GM18858 (cell line): ENCODE results near the gene SLC25A47.
"Not testable (repeated sequence)": the region's sequence is repeated elsewhere in the genome, so short reads cannot be mapped to it uniquely, and the experiment has no call there.

Source experiments
- ATAC-seq: cut with Tn5 transposase; IDR thresholded peaks from one replicate; pipeline ENCODE4 v1.9.1; 2021; ENCODE audit not compliant: unreplicated experiment

Gene SLC25A47

GRCh38 chr14:100304825-100305323 lies 18.3 kb upstream of the SLC25A47 start:
- ATAC-seq: no peak

DNA sequence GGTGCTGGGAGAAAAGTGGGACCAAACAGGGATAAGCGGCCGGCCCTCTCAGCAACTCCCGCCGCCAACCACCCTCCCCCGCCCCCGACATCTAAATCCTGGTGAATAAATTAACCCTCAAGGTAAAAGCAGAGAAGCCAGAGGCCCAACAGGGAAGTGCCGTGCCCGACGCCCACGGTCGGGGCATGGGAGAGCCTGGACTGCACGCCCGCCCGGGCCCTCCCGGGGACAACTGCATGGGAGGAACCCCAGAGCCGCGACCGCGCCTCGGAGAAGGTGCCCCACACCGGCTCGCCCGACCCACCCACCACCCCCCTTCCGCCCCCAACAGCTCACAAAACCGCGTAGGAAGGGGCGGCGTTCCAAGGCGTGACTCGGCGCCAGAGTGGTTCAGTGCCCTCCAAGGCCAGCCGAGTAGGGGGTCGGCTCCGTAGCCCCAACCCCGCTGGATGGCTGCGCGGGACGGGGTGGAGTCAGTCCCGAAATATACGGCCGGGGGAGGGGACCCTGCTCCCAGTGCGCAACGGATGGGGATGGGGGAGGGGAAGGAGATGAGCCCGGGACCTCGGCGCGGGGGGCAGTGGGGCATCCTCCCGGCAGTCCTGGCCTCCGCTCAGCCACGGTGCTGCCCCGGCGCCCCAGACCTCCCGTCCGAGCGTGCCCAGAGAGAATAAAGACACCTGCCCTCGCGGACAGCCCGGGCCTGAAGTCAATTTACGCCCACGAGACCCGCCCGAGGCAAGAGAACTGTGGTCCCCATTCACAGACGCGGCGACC lies 17.6 kb upstream of the SLC25A47 start:
- ATAC-seq: no peak

DNA sequence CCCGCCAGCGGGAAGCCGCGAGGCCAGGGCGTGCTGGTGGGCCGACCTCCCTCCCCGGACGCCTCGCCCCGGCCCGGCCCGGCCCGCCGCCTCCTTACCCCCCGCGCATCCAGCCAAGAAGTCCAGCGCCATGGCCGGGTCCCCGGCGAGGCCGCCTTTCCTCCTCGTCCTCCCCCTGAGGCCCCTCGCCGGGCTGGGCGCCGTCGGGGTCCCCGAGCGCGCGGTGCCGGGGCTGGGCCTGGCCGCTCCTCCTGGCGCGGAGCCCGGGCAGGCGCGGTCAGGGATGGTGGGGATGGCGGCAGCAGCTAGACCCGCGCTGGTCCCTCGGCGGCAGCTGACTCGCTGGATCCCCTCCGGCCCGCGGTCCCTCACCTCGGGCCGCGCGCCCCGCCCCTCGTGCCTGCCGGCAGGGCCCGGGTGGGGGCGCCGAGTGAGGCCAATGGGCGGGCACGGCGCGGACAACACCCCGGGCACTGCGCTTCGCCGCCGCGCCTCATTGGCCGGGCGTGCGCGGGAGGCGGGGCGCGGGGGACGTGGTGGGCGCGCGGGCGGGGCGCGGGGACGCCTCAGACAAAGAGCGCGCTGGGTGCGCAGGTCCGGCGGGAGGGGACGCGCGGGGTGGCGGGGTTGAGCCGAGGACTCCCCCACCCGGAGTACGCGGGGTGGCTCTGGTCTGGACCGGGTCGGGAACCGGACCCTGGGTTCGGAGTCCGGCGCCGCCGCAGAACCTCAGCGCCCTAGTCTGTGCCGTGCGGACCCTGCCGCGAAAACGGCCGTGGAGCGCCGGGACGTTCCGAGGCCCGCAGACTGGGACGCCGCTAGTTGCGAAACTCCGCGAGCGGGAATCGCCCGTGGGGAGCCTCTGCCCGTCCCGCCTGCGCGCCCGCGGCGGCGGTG lies 16.8 kb upstream of the SLC25A47 start, which contains the start of gene SLC25A29:
Gene SLC25A29, minus strand, starts transcription at position 344 of the 897 bp plus-strand sequence. Its CDS starts 212 bp downstream, at position 132.
- peak; percentile 78 for ATAC-seq

DNA sequence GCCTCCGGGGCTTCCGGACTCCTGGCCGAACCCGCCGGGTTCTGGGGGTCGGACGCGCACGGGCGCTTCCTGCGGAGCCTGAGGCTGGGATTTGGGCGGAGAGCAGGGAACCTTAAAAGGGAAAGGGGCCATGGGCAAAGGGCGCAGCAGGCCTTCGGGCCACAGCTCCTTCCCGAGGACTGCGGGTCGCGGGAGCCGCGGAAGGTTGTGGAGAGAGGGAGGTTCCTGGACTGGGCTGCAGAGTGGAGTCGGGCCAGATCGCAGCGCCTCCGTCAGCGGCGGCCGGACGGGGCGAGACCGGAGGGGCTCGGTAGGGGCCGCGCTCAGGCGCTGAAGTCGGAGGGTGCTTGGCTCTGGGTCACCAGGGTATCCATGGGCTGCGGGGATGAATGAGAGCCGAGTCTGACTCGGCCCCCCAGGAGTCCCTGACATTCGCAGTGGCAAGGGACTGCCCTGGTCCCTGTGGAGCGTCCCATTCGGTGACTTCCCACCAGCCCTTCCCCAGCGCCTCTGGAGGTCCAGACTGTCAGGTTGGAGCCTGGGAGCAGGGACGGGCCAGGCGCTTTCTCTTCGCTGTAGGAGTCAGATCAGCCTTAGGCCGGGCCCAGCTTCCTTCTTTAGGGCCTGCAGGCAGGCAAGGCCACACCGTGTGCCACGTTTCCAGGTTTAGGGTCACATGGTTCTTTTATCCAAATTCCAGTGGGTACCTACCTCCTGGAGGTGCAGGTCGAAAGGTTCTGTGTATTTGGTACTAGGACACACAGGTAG lies 16.0 kb upstream of the SLC25A47 start:
- ATAC-seq: peak; percentile 15

- no peak for ATAC-seq
These were observed 15.2 kb upstream of the SLC25A47 start for GRCh38 chr14:100307766-100308426.

GRCh38 chr14:100308427-100308792 lies 14.7 kb upstream of the SLC25A47 start:
- not testable (repeated sequence) for ATAC-seq

- no peak for ATAC-seq
These were observed 14.0 kb upstream of the SLC25A47 start for GRCh38 chr14:100309028-100309737.

- not testable (repeated sequence) for ATAC-seq
These were observed 10.8 kb upstream of the SLC25A47 start for GRCh38 chr14:100312110-100312876.

GRCh38 chr14:100312877-100313400 lies 10.2 kb upstream of the SLC25A47 start:
- no peak for ATAC-seq

- no peak for ATAC-seq
These were observed 9.5 kb upstream of the SLC25A47 start for GRCh38 chr14:100313464-100314230.

GRCh38 chr14:100314724-100315123 lies 8.4 kb upstream of the SLC25A47 start:
- ATAC-seq: no peak

GRCh38 chr14:100317389-100317788 lies 5.8 kb upstream of the SLC25A47 start:
- ATAC-seq: no peak

DNA sequence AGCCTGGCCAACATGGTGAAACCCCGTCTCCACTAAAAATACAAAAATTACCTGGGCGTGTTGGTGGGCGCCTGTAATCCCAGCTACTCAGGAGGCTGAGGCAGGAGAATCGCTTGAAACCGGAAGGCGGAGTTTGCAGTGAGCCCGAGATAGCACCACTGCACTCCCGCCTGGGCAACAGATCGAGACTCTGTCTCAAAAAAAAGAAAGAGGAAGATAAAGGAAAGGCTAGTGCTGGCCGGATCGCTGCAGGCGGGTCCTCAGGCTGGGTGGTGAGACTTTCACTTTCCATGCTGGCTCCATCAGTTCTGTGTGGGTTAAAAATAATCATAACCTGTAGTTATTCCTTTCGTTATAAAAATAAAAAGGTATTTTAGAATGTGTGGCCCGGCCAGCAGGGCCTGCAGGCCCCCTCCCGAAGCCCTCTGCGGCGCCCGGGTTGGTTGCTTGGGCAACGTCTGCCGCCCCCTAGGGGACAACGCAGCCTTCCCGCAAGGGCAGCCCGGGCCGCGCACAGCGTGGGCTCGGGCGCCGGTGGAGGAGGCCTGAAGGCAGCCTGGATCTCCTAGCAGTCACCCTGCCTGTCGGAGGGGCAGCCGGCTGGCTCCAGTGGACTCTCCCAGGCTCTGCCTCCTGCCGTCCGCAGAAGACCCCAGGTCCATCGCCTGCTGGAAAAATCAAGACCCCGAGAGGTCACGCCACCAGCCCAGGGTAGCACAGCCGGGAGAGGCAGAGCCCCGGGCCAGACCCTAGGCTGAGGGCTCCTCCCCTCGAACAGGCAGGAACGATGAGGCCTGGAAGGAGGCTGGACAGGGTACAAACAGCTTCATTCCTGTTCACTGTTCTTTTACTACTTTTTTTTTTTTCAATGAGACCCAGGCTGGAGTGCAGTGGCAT lies 5.0 kb upstream of the SLC25A47 start:
- peak; percentile 73 for ATAC-seq

DNA sequence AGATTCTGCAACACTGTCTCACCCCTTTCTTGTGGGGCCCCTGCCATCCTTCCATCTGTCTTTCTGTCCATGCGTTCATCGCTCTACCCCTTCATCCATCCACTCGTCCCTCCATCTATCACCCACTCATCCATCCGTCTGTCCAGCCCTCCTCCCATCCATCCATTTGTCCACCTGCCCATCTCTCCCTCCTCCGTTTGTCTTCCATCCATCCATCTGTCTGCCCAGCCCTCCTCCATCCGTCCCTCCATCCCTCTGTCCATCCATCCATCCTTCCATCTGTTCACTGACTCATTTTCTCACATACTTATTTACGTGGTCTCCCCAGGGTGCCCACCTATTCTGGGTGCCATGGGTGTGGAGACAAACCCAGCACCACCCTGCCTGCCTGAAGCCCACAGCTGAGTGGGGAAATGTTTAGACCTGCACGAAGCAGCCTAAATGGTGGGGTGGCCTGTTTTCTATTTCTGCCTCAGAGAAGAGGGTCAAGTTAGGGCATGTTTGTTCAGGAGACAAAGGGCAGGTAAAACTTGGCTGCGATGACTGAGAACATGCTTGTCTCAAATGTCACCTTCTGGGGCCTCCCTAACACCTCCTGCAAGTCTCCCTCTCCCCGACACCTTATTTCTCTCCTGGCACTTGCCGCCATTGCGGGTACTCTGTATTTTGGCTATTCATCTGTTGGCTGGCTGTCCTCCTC lies 2.8 kb upstream of the SLC25A47 start:
- ATAC-seq: no peak

GRCh38 chr14:100321473-100322137 lies 1.5 kb upstream of the SLC25A47 start:
- ATAC-seq: no peak
